ENCODE measurements around the gene IL37.

DNA sequence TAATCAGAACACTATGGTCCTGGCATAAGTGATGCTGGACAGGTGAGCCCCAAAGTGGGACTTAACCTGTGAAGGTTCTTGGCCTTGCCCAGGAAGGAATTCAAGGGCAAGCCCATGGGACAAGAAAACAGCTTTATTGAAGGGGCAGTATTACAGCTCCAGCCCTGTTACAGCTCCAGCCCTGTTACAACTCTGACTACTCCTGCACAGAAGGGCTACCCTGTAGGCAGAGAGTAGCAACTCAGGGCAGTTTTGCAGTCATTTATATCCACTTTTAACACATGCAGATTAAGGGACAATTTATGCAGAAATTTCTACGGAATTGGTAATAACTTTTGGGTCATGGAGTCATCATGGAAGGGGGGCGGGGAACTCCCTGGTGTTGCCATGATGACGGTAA lies 15.7 kb downstream of the IL37 start:
- TF ChIP-seq POLR2A (IDR thresholded peaks at IDR 0.05) = no peak
- no peak for TF ChIP-seq POLR2AphosphoS5 (IDR thresholded peaks at IDR 0.05)
- TF ChIP-seq, protein P1, sequence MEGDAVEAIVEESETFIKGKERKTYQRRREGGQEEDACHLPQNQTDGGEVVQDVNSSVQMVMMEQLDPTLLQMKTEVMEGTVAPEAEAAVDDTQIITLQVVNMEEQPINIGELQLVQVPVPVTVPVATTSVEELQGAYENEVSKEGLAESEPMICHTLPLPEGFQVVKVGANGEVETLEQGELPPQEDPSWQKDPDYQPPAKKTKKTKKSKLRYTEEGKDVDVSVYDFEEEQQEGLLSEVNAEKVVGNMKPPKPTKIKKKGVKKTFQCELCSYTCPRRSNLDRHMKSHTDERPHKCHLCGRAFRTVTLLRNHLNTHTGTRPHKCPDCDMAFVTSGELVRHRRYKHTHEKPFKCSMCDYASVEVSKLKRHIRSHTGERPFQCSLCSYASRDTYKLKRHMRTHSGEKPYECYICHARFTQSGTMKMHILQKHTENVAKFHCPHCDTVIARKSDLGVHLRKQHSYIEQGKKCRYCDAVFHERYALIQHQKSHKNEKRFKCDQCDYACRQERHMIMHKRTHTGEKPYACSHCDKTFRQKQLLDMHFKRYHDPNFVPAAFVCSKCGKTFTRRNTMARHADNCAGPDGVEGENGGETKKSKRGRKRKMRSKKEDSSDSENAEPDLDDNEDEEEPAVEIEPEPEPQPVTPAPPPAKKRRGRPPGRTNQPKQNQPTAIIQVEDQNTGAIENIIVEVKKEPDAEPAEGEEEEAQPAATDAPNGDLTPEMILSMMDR (IDR thresholded peaks at IDR 0.05) = no peak
- TF ChIP-seq EP300 (IDR thresholded peaks at IDR 0.05) = no peak
